ENCODE measurements around the gene MPHOSPH8.

GRCh38 chr13:19658831-19659230, 25.4 kb downstream of the MPHOSPH8 start:
- TF ChIP-seq CTCF (conservative IDR thresholded peaks at IDR 0.05 in 1 of 2, IDR thresholded peaks at IDR 0.05 in 1 of 2; ENCODE audit: low read depth in 1 of 2, low read length in 2 of 2) (no peak), EZH2 (IDR thresholded peaks at IDR 0.05; ENCODE audit: low read length, missing control alignments) (no peak)

Measured in fibroblast of lung (primary cell).